Measurements from ENCODE around the gene GRAMD2B.
"Not testable (repeated sequence)": the region's sequence is repeated elsewhere in the genome, so short reads cannot be mapped to it uniquely, and the experiment has no call there.

GRAMD2B gene, protein sequence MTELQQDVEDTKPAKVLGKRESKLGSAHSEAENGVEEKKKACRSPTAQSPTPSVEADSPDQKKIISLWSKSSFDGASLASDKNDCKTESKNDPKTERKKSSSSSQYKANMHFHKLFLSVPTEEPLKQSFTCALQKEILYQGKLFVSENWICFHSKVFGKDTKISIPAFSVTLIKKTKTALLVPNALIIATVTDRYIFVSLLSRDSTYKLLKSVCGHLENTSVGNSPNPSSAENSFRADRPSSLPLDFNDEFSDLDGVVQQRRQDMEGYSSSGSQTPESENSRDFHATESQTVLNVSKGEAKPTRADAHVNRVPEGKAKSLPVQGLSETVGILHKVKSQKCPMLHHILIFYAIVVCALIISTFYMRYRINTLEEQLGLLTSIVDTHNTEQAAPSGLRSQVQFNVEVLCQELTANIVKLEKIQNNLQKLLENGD

DNA sequence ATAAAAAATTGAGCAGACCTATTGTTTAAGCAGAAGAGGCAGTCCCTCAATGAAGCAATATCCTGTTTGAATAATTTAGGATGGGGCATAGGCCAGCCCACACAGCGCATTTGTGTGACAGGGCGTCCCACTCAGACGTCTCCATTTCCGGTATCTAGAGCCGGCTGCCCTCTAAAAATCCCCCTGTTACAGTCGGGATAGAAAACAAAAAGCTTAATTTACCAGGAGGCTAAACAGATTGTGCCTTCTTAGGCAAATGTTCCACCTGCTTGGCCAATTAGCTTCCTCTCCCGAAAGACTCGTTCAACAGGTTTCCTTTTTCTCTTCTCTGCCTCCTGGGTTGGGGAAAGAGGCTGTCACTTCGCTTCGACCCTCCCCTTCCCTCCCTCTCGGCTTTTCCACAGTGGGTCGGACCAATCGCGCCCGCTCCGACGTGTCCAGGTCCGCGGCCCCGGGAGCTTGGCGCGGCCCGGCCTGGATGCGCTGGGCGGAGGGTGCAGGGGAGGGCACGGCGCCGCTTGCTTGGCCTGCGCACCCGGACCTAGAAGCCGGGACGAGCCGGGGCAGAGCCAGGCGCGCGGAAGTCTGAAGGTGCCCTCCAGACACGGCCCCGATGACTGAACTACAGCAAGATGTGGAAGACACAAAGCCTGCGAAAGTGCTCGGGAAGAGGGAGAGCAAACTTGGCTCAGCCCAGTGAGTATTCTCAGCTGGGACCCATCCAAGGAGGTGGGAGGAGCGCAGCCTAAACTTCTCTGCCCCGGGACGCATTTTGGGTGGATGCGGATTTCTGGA, at the start of gene GRAMD2B:
Gene GRAMD2B (plus strand): TSS at position 416 of the 795 bp plus-strand sequence. CDS start 198 bp downstream, at position 614.
- no peak for DNase-seq

DNA sequence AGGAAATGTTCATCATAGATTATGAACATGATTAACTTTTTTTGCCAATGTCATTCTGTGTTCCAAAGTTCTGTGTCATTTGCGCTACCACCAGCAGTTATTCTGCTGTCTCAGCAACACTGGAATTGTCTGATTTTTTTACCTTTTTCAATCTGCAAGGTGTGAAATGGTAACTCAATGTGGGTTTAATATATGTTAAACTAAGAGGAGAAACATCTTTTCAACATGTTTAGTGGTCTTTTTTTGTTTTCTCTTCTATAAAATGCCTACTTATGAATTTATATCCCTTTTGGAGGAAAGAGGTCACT, 49.1 kb upstream of the GRAMD2B start:
- no peak for DNase-seq

DNA sequence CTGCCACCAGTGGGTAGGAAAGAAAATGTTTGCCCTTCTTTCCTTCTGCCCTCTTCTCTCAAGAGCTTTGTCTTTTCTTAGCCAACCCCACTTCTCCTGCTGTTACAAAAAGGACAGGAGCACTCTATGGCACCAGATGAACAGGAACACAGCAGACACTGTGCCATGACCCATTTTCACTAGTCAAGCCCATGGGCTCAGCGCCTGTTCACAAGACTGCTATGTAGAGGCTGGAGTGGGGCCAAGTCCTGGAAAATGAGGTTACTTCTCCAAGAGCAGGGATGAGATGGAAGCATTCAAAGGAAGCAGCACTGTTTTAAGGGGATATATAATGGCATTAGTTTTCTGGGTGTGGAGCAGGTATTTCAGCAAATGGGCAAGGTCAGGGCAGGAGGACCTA, 46.8 kb upstream of the GRAMD2B start:
- DNase-seq = no peak

DNA sequence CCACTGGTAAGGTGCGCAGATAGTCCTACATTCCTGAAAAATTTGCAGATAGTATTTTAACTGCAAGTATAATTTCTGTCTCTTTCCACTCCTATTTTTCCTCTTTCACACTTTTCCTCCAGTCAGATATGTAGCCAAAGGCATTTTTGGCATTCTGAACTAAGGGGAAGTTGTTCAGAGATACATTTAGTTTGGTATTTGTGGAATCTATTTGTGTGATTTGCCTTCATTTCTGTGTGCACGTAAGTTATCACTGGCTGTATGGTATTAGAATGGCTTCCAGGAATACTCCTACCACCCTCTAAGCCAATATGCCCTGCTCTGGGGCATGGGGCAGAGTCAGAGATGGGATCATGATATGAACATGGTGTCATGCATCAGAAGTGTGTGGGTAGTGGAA, 45.8 kb upstream of the GRAMD2B start:
- no peak for DNase-seq

DNA sequence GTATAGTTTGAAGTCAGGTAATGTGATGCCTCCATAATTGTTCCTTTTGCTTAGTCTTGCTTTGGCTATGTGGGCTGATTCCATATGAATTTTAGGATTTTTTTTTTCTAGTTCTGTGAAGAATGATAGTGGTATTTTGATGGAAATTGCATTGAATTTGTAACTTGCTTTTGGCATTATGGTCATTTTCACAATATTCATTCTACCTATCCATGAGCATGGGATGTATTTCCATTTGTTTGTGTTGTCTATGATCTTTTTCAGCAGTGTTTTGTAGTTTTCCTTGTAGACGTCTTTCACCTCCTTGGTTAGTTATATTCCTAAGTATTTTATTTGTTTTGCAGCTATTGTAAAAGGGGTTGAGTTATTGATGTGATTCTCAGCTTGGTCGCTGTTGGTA, 42.9 kb upstream of the GRAMD2B start:
- not testable (repeated sequence) for DNase-seq

DNA sequence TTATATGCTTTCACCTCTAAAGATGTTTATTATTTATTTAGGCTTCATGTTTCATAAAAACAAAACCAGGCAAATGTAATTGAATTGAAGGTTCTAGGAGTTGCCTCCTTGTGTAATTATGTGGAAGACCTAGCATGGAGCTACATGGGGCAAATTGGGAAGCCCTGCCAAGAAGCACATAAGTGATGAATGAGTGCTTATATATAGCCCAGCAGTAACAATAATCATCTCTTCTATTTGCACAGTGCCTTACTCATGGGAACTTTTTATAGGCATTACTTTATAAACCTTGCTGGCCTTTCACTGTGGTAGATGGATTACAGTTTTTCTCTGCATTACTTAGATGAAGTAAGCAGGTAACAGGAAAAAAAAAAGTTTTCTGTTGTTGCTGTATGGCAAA, 40.0 kb upstream of the GRAMD2B start:
- DNase-seq = no peak

DNA sequence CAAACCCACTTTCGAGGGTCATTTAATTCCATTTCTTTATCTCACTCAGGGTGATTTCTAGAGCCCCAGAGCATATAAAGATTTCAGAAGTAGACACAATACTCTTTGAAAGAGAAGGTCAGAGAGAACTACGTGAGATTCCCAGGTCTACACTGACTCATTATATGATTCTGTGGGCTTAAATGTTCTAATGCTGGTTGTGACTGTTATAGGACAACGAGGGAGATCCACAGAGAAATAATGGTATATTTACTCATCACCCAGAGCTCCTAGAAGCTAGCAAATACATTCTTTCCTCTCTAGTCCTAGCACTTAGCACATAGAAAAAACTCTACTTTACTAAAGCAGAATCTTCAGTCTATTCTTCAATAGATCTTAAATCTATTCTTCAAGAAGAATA, 39.4 kb upstream of the GRAMD2B start:
- DNase-seq = no peak

DNA sequence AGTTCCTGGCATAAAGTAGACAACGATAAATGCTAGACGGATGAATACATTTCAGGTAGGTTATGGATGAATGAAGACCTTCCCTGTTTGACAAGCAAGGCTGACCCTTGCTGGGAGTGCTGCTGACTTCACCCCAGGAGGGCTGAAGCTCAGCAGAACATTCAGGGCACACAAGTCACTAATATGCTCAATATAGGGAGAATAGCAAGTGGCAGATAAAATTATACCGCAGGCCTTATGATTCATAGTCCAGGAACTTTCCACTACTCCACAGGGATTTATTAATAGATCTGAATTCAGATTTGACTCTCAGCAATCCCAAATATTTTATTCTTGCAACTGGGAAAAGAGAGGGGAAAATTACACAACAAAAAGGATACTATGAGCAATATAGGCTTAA, 38.2 kb upstream of the GRAMD2B start:
- DNase-seq = no peak

DNA sequence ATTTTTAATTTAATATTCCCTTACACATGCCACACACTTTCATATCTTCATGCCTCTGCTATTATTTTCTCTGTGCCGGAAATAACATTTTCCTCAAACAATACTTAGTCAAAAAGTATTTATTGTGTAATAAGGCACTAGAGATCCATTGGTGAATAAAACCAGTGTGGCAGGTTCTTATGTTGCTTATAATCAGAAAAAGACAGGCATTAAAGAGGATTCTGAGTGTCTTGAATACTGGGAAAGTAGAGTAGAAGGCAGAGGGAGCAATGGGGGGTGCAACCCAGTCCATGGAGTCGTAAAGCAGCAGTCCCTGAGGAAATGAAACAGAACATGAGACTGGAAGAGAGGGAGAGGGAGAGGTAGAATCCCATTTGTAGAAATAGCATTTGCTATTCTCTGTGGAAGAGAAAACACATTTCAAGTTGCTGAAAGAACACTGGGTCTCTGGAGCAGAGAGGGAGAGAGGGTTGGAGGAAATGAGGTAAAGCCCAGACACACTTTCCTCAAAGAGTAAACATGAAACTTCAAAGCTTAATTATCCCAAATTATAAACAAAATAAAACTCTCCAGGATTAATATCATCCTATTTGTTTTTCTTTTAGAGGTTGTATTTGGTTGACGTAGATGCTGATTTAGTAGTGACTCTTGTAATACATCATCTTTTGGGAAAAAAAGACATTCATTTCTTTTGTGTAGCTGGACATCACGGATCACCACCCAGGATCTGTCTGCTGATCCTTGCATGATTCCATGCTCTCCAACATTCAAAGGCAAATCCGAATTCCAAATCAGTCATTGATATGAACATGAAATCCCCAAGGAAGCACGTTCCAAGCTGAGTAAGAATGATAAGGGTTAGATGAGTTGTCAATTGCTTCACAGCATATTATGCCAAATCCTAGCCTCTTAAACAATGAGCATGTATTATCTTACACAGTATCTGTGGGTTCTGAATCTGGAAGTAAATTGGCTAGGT, 37.4 kb upstream of the GRAMD2B start:
- no peak for DNase-seq

DNA sequence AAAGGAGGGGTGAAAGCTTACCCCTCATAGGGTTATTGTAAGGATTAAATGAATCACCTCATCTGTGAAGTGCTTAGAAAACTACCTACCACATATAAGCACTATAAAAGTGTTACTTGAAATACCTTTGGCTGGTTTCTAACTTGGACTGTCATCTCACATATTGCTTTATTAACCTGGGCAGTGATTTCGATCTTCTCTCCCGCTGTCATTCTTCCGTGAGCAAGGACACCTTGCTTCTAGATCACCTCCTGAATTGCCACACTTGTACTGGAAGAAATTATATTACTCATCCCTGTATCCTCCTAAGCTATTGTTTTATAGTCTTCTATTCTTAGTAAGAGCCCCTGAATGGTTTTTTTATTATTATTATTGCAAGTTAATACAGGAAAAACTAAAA, 34.0 kb upstream of the GRAMD2B start:
- no peak for DNase-seq

DNA sequence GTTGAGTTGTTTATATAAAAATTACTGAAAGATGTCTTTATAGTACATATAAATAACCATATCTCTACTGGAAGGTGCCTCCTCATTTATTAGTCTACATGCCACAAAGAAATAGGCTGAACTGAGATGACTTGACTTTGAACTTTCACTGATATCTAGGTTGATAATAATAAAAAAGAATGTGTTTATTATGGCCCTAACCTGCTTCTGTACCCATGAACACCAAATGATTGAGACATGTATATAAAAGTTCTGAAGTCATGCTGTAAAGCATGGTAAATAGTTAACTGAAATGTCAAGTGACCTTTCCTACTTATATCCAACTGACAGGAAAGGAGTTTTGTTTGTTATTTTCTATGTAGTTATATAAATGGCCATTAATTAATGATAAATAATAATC, 33.2 kb upstream of the GRAMD2B start:
- DNase-seq = no peak

DNA sequence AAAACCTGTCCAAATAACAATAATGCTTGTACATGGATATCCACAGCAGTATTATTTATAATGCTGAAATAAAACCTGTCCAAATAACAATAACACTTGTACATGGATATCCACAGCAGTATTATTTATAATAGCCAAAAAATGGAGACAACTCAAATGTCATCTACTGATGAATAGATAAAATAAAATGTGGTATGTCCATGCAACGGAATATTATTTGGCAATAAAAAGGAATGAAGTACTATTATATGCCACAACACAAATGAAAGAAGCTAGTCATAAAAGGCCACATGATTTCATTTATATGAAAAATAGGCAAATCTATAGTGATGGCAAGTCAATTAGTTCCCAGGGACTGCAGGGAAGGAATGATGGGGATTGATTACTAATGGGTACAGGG, 31.8 kb upstream of the GRAMD2B start:
- DNase-seq = no peak

DNA sequence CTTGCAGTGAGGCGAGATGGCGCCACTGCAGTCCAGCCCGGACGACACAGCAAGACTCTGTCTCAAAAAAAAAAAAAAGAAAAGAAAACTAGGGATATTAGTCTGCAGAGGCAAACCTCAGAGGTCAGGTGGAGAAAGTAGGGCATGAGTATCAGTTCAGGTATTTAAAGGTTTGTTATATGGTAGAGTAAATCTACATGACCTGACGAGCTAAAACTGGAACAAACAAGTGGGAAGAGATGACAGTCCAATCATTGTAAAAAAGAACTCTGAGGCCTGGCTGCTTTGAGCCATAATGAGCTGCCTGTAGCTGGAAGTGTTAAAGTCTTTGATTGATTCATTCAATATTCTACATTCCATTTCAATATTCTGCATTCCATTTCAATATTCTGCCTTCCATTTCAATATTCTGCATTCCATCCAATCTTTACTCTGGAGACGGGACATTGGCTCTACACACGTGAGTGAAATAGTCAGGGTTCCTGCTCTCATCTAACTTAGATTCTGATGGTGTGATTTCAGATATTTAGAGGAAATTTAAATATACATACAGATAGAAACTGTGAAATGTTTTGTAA, 28.9 kb upstream of the GRAMD2B start:
- DNase-seq = no peak

DNA sequence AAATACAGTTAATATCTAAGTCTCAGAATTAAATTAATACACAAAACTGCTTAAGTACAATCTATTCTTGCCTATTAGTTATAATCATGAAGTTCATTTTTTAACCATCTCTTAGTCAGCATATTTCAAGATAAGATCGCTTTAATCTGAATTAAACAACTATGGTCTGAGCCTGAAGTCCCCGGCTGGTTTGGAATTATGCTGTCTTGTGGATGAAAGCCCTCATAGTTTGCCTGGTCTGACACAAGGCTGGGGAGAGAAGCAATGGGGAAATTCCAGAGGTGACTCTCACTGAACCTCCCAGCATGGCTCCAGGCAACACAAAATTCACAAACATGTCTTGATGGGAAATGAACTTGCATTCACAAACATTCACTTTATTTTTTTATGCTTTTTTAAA, 28.0 kb upstream of the GRAMD2B start:
- no peak for DNase-seq

DNA sequence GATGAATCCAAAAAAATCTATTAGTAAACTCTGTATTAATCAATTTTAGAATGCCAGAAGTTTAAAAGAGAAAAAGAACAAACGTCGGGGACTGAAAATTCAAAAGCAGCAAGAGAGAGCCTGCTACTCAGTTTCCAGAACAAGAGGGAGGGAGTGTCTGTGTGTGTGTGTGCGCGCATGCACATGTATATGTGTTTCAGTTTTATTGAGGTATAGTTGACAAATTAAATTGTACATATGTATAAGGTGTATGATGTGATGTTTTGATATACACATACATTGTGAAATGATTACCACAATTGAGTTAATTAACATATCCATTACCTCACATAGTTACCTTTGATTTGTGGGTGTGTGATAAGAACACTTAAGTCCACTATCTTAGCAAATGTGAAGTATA, 27.6 kb upstream of the GRAMD2B start:
- DNase-seq = no peak

DNA sequence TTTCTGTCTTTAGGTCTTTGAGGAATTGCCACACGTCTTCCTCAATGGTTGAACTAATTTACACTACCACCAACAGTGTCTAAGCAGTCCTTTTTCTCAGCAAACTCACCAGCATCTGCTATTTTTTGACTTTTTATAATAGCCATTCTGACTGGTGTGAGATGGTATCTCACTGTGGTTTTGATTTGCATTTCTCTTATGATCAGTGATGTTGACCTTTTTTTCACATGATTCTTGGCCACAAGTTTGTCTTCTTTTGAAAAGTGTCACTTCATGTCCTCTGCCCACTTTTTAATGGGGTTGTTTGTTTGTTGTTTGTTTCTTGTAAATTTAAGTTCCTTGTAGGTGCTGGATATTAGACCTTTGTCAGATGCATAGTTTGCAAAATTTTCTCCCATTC, 26.5 kb upstream of the GRAMD2B start:
- not testable (repeated sequence) for DNase-seq

DNA sequence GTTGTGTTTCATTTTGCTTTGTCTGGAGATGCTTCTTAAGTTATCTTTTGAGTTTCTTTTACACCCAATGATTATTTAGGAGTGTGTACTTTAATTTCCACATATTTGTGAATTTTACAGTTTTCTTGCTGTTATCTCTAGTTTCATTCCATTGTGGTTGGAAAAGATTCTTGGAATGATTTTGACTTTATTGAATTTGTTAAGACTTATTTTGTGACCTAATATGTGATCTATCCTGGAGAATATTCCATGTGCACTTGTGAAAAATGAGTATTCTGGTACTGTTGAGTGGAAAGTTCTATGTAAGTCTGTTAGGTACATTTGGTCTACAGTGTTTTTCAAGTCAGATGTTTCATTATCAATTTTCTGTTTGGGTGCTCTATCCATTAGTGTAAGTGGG, 24.4 kb upstream of the GRAMD2B start:
- DNase-seq = no peak

DNA sequence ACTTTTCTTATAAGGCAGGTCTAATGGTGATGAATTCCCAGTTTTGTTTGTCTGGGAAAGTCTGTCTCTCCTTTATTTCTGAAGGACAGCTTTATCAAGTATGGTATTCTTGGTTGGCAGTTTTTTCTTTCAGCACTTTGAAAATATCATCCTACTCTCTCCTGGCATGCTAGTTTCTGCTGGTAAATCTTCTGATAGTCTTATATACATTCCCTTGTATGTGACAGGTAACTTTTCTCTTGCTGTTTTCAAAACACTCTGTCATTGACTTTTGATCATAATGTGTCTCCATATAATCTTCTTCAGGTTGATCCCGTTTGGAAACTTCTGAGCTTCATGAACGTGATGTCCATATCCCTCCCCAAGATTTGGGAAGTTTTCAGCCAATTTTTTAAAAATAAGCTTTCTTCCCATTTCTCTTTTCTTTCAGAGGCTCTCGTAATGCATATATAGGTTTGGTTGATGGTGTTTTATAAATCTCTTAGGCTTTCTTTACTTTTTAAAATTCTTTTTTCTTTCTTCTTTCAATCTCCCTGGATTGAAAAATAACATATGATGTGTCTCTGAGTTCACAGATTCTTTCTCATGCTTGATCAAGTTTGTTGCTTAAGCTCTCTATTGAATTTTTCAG, 22.5 kb upstream of the GRAMD2B start:
- DNase-seq = no peak

DNA sequence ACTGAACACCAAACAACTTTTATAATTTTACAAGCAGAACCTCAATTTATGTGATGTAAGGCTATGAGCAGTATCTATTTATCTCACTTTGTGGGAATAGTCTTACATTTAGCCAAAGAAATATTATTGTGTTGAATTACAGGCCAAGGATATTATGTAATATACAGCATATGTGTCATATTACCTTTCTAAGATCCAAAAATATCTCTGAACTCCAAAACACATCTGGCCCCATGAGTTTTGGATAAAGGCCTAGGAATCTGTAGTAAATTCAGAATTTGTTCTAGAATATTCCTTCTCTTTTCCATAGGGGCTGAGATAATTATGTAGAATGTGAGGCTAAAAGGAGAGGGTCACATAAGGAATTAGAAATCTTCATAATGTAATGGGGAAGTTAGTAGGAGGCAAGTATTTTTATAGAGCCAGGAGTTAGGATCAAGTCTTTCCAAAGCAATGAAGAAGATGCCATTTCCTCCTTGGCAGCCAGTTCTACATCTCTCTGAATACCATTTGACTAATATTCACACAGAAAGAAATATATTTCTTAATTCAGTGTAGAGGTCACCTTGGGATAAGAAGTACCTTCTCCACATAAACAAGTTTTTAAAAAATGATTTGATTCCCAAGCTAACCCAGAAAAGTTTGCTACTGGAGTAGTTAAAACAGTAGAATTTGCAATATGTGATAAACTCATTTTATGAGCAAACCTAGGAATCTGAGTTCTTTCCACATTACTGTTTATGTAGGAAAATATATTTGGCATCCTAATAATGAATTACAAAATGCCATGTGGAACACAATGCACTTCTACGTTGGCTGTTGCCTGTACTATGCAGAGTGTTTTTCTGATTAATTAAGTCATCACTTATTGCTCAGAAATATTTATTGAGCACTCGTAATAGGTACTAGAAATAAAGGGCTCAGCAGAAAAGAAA, 20.3 kb upstream of the GRAMD2B start:
- no peak for DNase-seq

DNA sequence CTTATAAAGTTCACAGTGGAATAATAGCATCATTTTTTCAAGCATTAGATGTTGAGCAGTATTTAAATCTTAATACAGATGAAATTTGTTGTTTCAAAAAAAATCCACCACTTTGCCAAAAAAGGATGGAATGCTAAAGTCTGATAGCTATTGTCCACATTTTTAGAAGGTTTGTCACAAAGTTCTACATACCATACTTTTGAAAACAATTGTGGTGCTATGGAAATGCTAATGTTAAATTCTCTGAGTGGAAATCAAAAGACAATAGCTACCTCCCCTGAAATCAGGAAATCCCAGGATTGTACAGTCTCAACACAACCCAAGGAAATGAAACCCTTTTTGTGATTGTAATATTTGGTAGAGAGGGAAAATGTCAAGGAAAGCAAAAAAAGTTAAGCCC, 19.3 kb upstream of the GRAMD2B start:
- DNase-seq = no peak

DNA sequence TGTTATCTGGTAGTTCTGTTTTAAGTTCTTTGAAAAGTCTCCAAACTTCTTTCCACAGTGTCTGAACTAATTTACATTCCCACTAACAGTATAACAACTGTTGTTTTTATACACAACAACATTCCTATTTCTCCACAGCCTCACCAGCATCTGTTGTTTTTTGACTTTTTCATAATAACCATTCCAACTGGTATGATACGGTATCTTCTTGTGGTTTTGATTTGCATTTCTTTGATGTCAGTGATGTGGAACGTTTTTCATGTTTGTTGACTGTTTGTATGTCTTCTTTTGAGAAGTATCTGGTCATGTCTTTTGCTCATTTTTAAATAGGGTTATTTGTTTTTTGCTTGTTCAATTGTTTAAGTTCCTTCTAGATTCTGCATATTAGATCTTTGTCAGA, 12.6 kb upstream of the GRAMD2B start:
- DNase-seq = no peak

Measured in GF-D8 (cell line).